ENCODE data around the gene TMEM170B.

DNA sequence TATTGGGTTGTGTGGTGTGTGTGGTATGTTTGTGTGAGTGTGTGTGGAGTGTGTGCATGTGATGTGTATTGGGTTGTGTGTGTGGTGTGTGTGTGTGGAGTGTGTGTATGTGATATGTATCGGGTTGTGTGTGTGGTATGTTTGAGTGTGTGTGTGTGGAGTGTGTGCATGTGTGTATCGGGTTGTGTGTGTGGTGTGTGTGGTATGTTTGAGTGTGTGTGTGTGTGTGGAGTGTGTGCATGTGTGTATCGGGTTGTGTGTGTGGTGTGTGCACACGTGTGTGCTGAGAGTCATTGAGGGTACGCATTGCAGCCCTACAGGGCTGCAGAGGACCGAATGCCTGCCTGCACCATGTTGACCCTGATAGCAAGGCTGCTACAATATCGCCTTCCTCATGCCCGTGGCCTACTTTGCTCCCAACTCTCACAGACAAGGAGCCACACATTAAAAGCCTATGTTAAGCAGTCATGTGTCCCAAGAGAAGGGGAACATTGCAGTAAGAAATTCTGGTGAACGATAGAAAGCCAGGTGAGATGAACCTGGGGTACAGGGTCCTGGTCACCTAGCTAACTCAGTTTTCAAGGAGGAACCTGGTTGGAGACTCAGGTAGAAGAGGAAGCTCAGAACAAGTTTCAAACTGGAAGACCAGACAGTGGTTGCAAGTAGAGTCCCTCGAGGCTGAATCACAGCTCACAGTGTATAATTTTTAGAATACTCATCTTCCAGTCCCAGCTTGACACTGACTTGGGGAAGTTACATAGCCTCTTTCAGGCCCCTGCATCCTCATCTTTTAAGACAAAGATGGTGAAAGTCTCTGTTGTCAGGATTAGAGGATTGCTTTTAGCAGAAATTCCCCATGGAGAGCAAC is 45.7 kb upstream of the TMEM170B start:
- TF ChIP-seq, protein P1, sequence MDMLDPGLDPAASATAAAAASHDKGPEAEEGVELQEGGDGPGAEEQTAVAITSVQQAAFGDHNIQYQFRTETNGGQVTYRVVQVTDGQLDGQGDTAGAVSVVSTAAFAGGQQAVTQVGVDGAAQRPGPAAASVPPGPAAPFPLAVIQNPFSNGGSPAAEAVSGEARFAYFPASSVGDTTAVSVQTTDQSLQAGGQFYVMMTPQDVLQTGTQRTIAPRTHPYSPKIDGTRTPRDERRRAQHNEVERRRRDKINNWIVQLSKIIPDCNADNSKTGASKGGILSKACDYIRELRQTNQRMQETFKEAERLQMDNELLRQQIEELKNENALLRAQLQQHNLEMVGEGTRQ (CRISPR knock-in tag; IDR thresholded peaks at IDR 0.05): no peak
- TF ChIP-seq, protein P2, sequence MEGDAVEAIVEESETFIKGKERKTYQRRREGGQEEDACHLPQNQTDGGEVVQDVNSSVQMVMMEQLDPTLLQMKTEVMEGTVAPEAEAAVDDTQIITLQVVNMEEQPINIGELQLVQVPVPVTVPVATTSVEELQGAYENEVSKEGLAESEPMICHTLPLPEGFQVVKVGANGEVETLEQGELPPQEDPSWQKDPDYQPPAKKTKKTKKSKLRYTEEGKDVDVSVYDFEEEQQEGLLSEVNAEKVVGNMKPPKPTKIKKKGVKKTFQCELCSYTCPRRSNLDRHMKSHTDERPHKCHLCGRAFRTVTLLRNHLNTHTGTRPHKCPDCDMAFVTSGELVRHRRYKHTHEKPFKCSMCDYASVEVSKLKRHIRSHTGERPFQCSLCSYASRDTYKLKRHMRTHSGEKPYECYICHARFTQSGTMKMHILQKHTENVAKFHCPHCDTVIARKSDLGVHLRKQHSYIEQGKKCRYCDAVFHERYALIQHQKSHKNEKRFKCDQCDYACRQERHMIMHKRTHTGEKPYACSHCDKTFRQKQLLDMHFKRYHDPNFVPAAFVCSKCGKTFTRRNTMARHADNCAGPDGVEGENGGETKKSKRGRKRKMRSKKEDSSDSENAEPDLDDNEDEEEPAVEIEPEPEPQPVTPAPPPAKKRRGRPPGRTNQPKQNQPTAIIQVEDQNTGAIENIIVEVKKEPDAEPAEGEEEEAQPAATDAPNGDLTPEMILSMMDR (IDR thresholded peaks at IDR 0.05 in 2 of 3, conservative IDR thresholded peaks at IDR 0.05 in 1 of 3; ENCODE audit: insufficient read depth in 2 of 3, low read depth in 1 of 3, low read length in 3 of 3): no peak
- TF ChIP-seq ZNF79 (CRISPR knock-in tag; IDR thresholded peaks at IDR 0.05; ENCODE audit: low read depth) (no peak), AFF4 (CRISPR knock-in tag; IDR thresholded peaks at IDR 0.05) (no peak), BCLAF1 (IDR thresholded peaks at IDR 0.05; ENCODE audit: borderline replicate concordance in 1 of 2, control insufficient read depth in 1 of 2, low read depth in 2 of 2, low read length in 1 of 2) (no peak), TCF7L2 (IDR thresholded peaks at IDR 0.05; ENCODE audit: low read depth, low read length) (no peak), HNRNPK (IDR thresholded peaks at IDR 0.05; ENCODE audit: low read depth, low read length, poor library complexity, severe bottlenecking) (no peak), RBM22 (IDR thresholded peaks at IDR 0.05; ENCODE audit: low read depth, low read length, poor library complexity, severe bottlenecking) (no peak), ELF4 (CRISPR knock-in tag; IDR thresholded peaks at IDR 0.05) (no peak), TAF1 (IDR thresholded peaks at IDR 0.05; ENCODE audit: control insufficient read depth, extremely low read depth, insufficient read depth, low read length, severe bottlenecking) (no peak), CHD2 (IDR thresholded peaks at IDR 0.05; ENCODE audit: low read depth, low read length) (no peak), EZH2 (IDR thresholded peaks at IDR 0.05; ENCODE audit: borderline replicate concordance, low read depth, low read length) (no peak)
- TF ChIP-seq, protein P3, sequence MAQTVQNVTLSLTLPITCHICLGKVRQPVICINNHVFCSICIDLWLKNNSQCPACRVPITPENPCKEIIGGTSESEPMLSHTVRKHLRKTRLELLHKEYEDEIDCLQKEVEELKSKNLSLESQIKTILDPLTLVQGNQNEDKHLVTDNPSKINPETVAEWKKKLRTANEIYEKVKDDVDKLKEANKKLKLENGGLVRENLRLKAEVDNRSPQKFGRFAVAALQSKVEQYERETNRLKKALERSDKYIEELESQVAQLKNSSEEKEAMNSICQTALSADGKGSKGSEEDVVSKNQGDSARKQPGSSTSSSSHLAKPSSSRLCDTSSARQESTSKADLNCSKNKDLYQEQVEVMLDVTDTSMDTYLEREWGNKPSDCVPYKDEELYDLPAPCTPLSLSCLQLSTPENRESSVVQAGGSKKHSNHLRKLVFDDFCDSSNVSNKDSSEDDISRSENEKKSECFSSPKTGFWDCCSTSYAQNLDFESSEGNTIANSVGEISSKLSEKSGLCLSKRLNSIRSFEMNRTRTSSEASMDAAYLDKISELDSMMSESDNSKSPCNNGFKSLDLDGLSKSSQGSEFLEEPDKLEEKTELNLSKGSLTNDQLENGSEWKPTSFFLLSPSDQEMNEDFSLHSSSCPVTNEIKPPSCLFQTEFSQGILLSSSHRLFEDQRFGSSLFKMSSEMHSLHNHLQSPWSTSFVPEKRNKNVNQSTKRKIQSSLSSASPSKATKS (CRISPR knock-in tag; IDR thresholded peaks at IDR 0.05): no peak
- TF ChIP-seq, protein P4, sequence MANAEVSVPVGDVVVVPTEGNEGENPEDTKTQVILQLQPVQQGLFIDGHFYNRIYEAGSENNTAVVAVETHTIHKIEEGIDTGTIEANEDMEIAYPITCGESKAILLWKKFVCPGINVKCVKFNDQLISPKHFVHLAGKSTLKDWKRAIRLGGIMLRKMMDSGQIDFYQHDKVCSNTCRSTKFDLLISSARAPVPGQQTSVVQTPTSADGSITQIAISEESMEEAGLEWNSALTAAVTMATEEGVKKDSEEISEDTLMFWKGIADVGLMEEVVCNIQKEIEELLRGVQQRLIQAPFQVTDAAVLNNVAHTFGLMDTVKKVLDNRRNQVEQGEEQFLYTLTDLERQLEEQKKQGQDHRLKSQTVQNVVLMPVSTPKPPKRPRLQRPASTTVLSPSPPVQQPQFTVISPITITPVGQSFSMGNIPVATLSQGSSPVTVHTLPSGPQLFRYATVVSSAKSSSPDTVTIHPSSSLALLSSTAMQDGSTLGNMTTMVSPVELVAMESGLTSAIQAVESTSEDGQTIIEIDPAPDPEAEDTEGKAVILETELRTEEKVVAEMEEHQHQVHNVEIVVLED (CRISPR knock-in tag; IDR thresholded peaks at IDR 0.05): no peak

Data from K562 (cell line).